Activated T-cell treated with anti-CD3 and anti-CD28 coated beads, Interleukin-2, amount 50 U/mL, for 24 hours (primary cell): Measurements from ENCODE around the gene CACNA1C.

Experiments used
- DNase-seq: peaks from one replicate; pipeline ENCODE4 v3.0.0-alpha.2; 2020
- H3K27ac Mint-ChIP-seq: 2 replicates; pipeline ENCODE4 v1.8.0; 2020; ENCODE audit warnings: mild to moderate bottlenecking, mixed read lengths
- H3K27me3 Mint-ChIP-seq: 2 replicates; pipeline ENCODE4 v1.8.0; 2020; ENCODE audit warnings: mixed read lengths
- H3K36me3 Mint-ChIP-seq: 2 replicates; pipeline ENCODE4 v1.8.0; 2020; ENCODE audit warnings: low read depth, mixed read lengths
- H3K4me1 Mint-ChIP-seq: 2 replicates; pipeline ENCODE4 v1.8.0; 2020; ENCODE audit warnings: low read depth, mixed read lengths
- H3K4me3 Mint-ChIP-seq: 2 replicates; pipeline ENCODE4 v1.8.0; 2020; ENCODE audit warnings: mild to moderate bottlenecking, moderate library complexity, mixed read lengths
- H3K9me3 Mint-ChIP-seq: 2 replicates; pipeline ENCODE4 v1.8.0; 2020; ENCODE audit warnings: mixed read lengths

The CACNA1C gene

GRCh38 chr12:2461046-2461445, 408.3 kb downstream of the CACNA1C start:
- Mint-ChIP-seq H3K36me3 (no peaks in the 10 kb centered on the region), H3K4me3 (no peak overlapping the region), H3K27me3 (peaks cover 3% of the 10 kb centered on the region), H3K27ac (no peak overlapping the region), H3K9me3 (no peaks in the 10 kb centered on the region), H3K4me1 (no peaks in the 10 kb centered on the region)
- DNase-seq: no peak

DNA sequence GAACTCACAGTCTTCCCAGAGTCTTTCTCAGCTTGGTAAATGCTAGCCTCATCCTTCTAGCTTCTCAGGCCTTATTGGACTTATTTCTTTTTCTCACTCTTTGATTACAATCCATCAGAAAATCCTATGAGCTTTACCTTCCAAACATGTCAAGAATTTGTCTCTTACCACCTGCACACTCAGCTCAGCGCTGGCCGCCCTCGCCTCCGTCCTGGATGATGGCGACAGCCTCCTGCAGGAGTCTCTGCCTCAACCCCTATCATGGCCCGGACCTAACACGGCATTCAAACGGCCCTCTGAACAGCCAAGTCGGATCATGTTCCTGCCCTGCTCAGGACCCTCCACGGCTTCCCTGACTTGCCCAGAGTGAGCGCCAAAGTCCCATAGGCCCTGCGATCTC, 408.9 kb downstream of the CACNA1C start:
- no peak overlapping the region for H3K27ac Mint-ChIP-seq
- H3K27me3 Mint-ChIP-seq: peaks cover 3% of the 10 kb centered on the region
- DNase-seq: no peak
- H3K4me3 Mint-ChIP-seq: no peak overlapping the region
- no peaks in the 10 kb centered on the region for H3K4me1 Mint-ChIP-seq
- no peaks in the 10 kb centered on the region for H3K36me3 Mint-ChIP-seq
- H3K9me3 Mint-ChIP-seq: no peaks in the 10 kb centered on the region

GRCh38 chr12:2462087-2462486, 409.3 kb downstream of the CACNA1C start:
- Mint-ChIP-seq H3K4me3 (no peak overlapping the region), H3K9me3 (no peaks in the 10 kb centered on the region), H3K27me3 (peaks cover 3% of the 10 kb centered on the region), H3K36me3 (no peaks in the 10 kb centered on the region), H3K27ac (no peak overlapping the region), H3K4me1 (no peaks in the 10 kb centered on the region)
- no peak for DNase-seq

DNA sequence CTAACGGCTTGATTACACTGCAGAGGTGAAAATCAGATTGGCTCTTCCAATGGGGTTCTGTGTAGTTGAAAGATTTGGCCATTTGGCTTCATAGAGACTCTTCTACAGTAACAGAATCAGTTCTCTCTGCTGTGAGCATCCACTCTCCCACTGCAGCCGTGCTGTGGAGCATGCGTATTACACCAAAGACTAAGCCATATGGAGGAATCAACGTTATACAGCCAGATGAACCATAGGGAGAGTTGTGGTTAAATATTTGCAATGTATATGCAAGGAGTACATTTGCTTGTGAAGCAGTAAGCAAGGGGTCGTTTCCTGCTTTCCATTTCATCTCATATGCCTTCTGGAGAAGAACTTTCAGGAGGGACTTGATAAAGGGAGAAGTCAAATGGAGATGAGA, 410.9 kb downstream of the CACNA1C start:
- Mint-ChIP-seq H3K9me3 (no peaks in the 10 kb centered on the region), H3K4me3 (no peak overlapping the region), H3K27ac (no peak overlapping the region), H3K36me3 (no peaks in the 10 kb centered on the region), H3K27me3 (peaks cover 3% of the 10 kb centered on the region), H3K4me1 (no peaks in the 10 kb centered on the region)
- no peak for DNase-seq

DNA sequence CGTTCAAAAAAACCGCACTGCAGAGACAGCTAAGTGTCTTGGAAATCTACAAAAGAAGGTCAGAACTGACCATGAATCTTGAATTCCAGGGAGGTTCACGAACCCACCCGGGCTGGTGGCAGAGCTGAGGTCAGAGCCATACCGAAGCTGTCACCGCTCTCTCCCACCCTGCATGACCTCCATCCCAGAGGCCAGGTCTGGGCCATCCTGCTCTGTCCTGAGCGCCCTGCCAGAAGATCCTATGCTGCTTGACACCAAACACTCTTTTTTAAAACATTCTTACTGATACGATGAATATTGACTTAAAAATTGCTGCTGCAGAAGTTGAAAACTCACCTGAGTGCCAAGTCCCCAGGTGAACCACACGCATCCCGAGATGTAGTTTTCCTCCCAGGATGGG, 412.9 kb downstream of the CACNA1C start:
- Mint-ChIP-seq H3K4me3 (no peak overlapping the region), H3K36me3 (no peaks in the 10 kb centered on the region), H3K27ac (no peak overlapping the region), H3K27me3 (peaks cover 3% of the 10 kb centered on the region), H3K9me3 (no peaks in the 10 kb centered on the region), H3K4me1 (no peaks in the 10 kb centered on the region)
- DNase-seq: no peak

DNA sequence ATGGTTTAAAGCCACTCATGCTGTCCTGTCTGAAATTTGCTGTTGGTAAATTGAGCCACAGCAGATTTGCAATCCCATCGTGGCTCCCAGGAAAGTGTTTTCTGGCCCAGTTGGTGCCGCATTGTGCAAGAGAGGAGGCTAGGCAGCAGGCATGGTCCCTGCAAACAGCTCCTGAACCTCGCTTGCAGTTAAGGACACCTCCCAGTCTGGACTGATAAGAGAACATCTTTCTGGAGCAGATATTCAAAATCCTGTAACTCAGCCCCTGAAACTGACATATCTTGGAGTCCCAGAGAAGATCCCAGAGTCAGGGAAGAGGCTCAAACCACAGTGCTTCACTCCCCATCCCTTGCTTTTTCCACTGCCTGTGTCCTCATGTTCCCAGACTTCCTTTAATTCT, 413.4 kb downstream of the CACNA1C start:
- Mint-ChIP-seq H3K4me1 (no peaks in the 10 kb centered on the region), H3K27ac (no peak overlapping the region), H3K36me3 (no peaks in the 10 kb centered on the region), H3K27me3 (peaks cover 3% of the 10 kb centered on the region), H3K4me3 (no peak overlapping the region), H3K9me3 (no peaks in the 10 kb centered on the region)
- no peak for DNase-seq

GRCh38 chr12:2467447-2468195, 414.8 kb downstream of the CACNA1C start:
- H3K4me3 Mint-ChIP-seq: no peak overlapping the region
- H3K4me1 Mint-ChIP-seq: no peaks in the 10 kb centered on the region
- H3K27ac Mint-ChIP-seq: no peak overlapping the region
- H3K36me3 Mint-ChIP-seq: no peaks in the 10 kb centered on the region
- no peak for DNase-seq
- no peaks in the 10 kb centered on the region for H3K9me3 Mint-ChIP-seq
- H3K27me3 Mint-ChIP-seq: peaks cover 6% of the 10 kb centered on the region

- Mint-ChIP-seq H3K36me3 (no peaks in the 10 kb centered on the region), H3K4me1 (peaks cover 2% of the 10 kb centered on the region), H3K27ac (no peak overlapping the region), H3K9me3 (no peaks in the 10 kb centered on the region), H3K4me3 (no peak overlapping the region), H3K27me3 (peaks cover 12% of the 10 kb centered on the region)
- DNase-seq: no peak
Measured at GRCh38 chr12:2475984-2476383, 423.2 kb downstream of the CACNA1C start.

GRCh38 chr12:2477009-2477766, 424.4 kb downstream of the CACNA1C start:
- no peak overlapping the region for H3K27ac Mint-ChIP-seq
- H3K4me3 Mint-ChIP-seq: no peak overlapping the region
- H3K9me3 Mint-ChIP-seq: no peaks in the 10 kb centered on the region
- H3K4me1 Mint-ChIP-seq: peaks cover 2% of the 10 kb centered on the region
- peaks cover 9% of the 10 kb centered on the region for H3K27me3 Mint-ChIP-seq
- no peaks in the 10 kb centered on the region for H3K36me3 Mint-ChIP-seq
- DNase-seq: no peak

DNA sequence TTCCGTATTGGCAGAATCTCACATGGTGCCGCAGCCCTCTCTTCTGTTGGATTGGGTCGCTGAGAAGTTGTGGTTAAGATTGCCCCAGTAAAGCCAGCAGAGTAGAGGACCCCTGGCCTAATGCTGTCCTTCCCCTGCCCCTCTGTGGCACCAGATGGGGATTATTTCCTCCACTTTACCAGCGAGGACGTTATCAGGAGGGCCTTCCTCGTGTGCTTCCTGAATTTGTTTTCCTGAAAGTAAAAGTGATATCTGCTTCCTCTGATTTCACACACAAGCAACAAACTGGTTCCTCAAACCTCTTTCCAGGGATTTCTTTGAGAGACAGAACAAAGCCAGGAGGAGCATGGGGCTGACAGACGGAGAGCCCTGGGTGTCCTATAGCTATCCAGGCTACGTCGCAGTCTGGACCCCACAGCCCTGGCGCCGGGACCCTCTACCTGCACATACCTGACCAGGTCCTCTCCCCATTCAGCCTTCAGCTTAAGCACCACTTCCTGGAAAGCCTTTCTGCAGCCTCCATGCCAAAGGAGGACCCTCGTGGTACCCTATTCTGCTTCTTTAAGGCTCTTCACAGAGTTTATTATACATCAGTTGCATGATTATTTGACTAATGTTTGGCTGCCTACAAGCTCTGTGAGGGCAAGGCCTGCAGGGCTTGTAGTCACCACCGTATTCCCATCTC, 427.2 kb downstream of the CACNA1C start:
- Mint-ChIP-seq H3K27me3 (peaks cover 9% of the 10 kb centered on the region), H3K27ac (no peak overlapping the region), H3K4me1 (peaks cover 2% of the 10 kb centered on the region), H3K36me3 (no peaks in the 10 kb centered on the region), H3K4me3 (no peak overlapping the region), H3K9me3 (no peaks in the 10 kb centered on the region)
- DNase-seq: no peak

GRCh38 chr12:2481346-2481745, 428.6 kb downstream of the CACNA1C start:
- H3K27ac Mint-ChIP-seq: no peak overlapping the region
- DNase-seq: no peak
- peaks cover 2% of the 10 kb centered on the region for H3K4me1 Mint-ChIP-seq
- H3K9me3 Mint-ChIP-seq: no peaks in the 10 kb centered on the region
- H3K4me3 Mint-ChIP-seq: no peak overlapping the region
- no peaks in the 10 kb centered on the region for H3K36me3 Mint-ChIP-seq
- H3K27me3 Mint-ChIP-seq: peaks cover 4% of the 10 kb centered on the region

DNA sequence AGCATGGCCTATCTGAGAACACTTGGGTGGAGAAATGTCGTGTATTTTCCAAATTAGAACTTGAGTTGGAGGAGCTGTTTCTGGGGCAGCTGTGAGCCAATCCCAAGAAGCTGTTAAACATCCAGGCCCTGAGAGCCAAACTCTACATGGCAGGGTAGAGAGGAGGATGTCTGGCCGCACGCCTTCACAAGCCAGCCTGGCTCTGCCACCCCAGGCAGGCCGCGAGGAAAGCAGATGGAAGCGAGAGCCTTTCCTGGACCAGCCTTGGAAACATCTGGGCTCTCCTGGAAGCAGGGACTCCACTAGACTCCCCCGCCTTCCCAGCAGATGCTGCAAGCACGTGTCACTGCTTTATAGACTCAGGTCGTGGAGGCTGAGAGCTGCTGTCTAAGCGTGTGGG, 429.2 kb downstream of the CACNA1C start:
- peaks cover 6% of the 10 kb centered on the region for H3K27me3 Mint-ChIP-seq
- no peaks in the 10 kb centered on the region for H3K9me3 Mint-ChIP-seq
- no peak for DNase-seq
- H3K4me3 Mint-ChIP-seq: no peak overlapping the region
- H3K36me3 Mint-ChIP-seq: no peaks in the 10 kb centered on the region
- H3K4me1 Mint-ChIP-seq: no peaks in the 10 kb centered on the region
- H3K27ac Mint-ChIP-seq: no peak overlapping the region

DNA sequence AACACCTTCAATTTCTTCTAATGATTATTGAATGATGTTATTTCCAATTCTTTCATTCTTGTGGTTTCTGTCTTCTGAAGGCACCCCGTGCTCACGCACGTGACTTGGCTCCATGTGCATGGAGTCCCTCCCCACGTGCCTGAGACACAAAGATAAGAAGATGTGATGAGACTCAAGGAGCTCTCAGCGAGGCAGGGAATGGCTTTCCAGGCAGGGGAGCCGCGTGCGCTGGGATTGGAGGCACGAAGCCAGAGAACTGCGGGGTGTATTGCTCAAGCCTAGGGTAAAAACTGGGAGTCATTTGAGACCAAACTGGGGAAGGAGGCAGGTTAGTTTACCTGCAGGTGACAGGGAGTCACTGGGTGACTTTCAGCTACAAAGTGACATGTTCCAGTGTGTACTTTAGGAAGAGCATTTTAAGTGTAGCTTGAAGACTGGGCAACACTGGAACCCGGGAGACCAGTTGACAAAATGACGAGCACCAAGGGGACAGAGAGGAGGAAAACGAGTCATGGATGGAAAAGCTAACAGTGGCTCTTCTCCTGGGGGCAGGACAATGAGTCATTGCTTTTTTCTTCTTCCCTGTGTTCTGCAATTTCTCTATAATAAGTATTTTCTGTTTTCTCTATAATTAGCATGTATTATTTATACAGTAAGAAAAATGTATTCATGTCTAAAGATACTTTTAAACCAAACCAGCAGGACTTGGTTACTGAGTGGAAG, 430.3 kb downstream of the CACNA1C start:
- Mint-ChIP-seq H3K4me1 (no peaks in the 10 kb centered on the region), H3K36me3 (no peaks in the 10 kb centered on the region), H3K27me3 (peaks cover 9% of the 10 kb centered on the region), H3K4me3 (no peak overlapping the region), H3K27ac (no peak overlapping the region), H3K9me3 (no peaks in the 10 kb centered on the region)
- DNase-seq: no peak

DNA sequence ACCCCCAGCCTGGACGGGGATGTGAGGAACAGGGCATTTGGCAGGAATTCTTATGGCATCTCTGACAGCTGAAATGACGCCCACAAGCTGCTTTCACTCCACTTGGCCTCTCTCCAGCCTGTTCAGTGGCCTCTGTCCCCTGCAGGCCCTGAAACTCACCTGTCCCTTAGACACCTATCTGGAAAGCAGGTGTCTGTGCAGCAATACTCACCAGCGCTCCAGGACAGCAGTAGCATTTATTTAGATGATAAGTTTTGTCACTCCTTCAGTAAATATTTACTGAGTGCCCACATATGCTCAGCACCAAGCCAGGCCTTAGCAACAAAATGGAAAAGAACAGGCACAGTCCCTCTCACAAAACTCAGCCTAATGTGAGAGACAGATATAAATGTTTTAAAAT, 430.9 kb downstream of the CACNA1C start:
- H3K4me3 Mint-ChIP-seq: no peak overlapping the region
- peaks cover 7% of the 10 kb centered on the region for H3K27me3 Mint-ChIP-seq
- no peak for DNase-seq
- H3K36me3 Mint-ChIP-seq: no peaks in the 10 kb centered on the region
- no peak overlapping the region for H3K27ac Mint-ChIP-seq
- no peaks in the 10 kb centered on the region for H3K4me1 Mint-ChIP-seq
- no peaks in the 10 kb centered on the region for H3K9me3 Mint-ChIP-seq
